IMR-90 (cell line): ENCODE results near the gene KCNAB2. TPM values are rescaled to one million over a fixed set of nuclear protein-coding genes. Genes with fewer than 3 reads are reported as not detected.

Source experiments
- ATAC-seq: fragments of 200-7000 bp; cut with Tn5 transposase; 2 replicates; pipeline ENCODE4 v1.9.1; 2020; ENCODE audit warnings: low read depth, mild to moderate bottlenecking, moderate library complexity
- BruUV-seq: library from RNA; stranded (reverse); fragments of 400-500 nt; replicated peaks from 2 replicates; lab custom pipeline; 2021; lab: Mats Ljungman, UMichigan
- CTCF ChIA-PET: fragments of 300-600 bp; formaldehyde crosslinking; extraction: SDS; loops from one replicate; lab custom pipeline; 2021; ENCODE audit warnings: antibody characterized with exemption; lab: Yijun Ruan, JAX
- POLR2A ChIA-PET: fragments of 300-600 bp; sonication (Branson Sonifier 250); formaldehyde crosslinking; loops from one replicate; lab custom pipeline; 2022; ENCODE audit warnings: antibody characterized with exemption; ENCODE audit not compliant: unreplicated experiment; lab: Charles Lee
- DNase-seq: peaks from one replicate; pipeline ENCODE4 v3.0.0; 2013
- H2AFZ ChIP-seq: replicated peaks from 2 replicates; pipeline ENCODE3; 2013; ENCODE audit warnings: low read length, mild to moderate bottlenecking; ENCODE audit not compliant: poor library complexity
- H2AK5ac ChIP-seq: 2 replicates; pipeline ENCODE4 v1.6.1; 2013; ENCODE audit warnings: low read depth, low read length, inconsistent platforms
- H2AK9ac ChIP-seq: replicated peaks from 2 replicates; pipeline ENCODE3; 2013; ENCODE audit warnings: mild to moderate bottlenecking, low read depth, low read length, moderate library complexity; ENCODE audit not compliant: poor library complexity
- H2BK120ac ChIP-seq: 2 replicates; pipeline ENCODE4 v1.6.1; 2013; ENCODE audit warnings: low read depth, low read length, inconsistent platforms
- H2BK15ac ChIP-seq: 3 replicates; pipeline ENCODE4 v1.6.1; 2013; ENCODE audit warnings: low read depth, low read length, inconsistent platforms
- H2BK20ac ChIP-seq: 2 replicates; pipeline ENCODE4 v1.6.1; 2013; ENCODE audit warnings: low read depth, mild to moderate bottlenecking, inconsistent platforms, low read length, moderate library complexity
- H2BK5ac ChIP-seq: 2 replicates; pipeline ENCODE4 v1.6.1; 2013; ENCODE audit warnings: mild to moderate bottlenecking, low read depth, low read length, inconsistent platforms; ENCODE audit not compliant: poor library complexity, severe bottlenecking
- H3K14ac ChIP-seq: replicated peaks from 2 replicates; pipeline ENCODE4 v1.6.1; 2013; ENCODE audit warnings: low read depth, low read length, inconsistent platforms
- H3K18ac ChIP-seq: 2 replicates; pipeline ENCODE4 v1.6.1; 2013; ENCODE audit warnings: low read depth, low read length, control low read depth
- H3K23ac ChIP-seq: 2 replicates; pipeline ENCODE4 v1.6.1; 2013; ENCODE audit warnings: low read depth, low read length, inconsistent platforms
- H3K27ac ChIP-seq: 2 replicates; pipeline ENCODE4 v1.5.1; 2013; ENCODE audit warnings: mild to moderate bottlenecking, control low read depth, low read length; ENCODE audit not compliant: insufficient read depth
- H3K27me3 ChIP-seq: 2 replicates; pipeline ENCODE4 v1.6.1; 2013; ENCODE audit warnings: low read length; ENCODE audit not compliant: control insufficient read depth, insufficient read depth
- H3K36me3 ChIP-seq: 2 replicates; pipeline ENCODE4 v1.6.1; 2013; ENCODE audit warnings: low read length, mixed read lengths; ENCODE audit not compliant: control insufficient read depth, insufficient read depth
- H3K4ac ChIP-seq: 2 replicates; pipeline ENCODE4 v1.6.1; 2013; ENCODE audit warnings: low read depth, low read length, inconsistent platforms
- H3K4me1 ChIP-seq: 2 replicates; pipeline ENCODE4 v1.6.1; 2013; ENCODE audit warnings: low read length, mixed read lengths; ENCODE audit not compliant: control insufficient read depth, insufficient read depth
- H3K4me2 ChIP-seq: 2 replicates; pipeline ENCODE4 v1.6.1; 2013; ENCODE audit warnings: low read depth, mild to moderate bottlenecking, control low read depth, low read length, moderate library complexity
- H3K4me3 ChIP-seq: 2 replicates; pipeline ENCODE4 v1.5.1; 2013; ENCODE audit warnings: low read depth, mild to moderate bottlenecking, control low read depth, low read length, moderate library complexity; ENCODE audit not compliant: insufficient read depth
- H3K56ac ChIP-seq: 2 replicates; pipeline ENCODE4 v1.6.1; 2013; ENCODE audit warnings: low read length, inconsistent platforms; ENCODE audit not compliant: insufficient read depth; ENCODE audit errors: extremely low read depth
- H3K79me1 ChIP-seq, 2 experiments: 2 replicates each; pipeline ENCODE4 v1.6.1; 2013; ENCODE audit warnings: low read length in 2 of 2, inconsistent platforms in 1 of 2, low read depth in 1 of 2
- H3K9ac ChIP-seq: 2 replicates; pipeline ENCODE4 v1.6.1; 2013; ENCODE audit warnings: low read depth, low read length, control low read depth
- H3K9me1 ChIP-seq: 2 replicates; pipeline ENCODE4 v1.6.1; 2013; ENCODE audit warnings: low read length, inconsistent platforms; ENCODE audit not compliant: insufficient read depth
- H3K9me3 ChIP-seq: 2 replicates; pipeline ENCODE4 v1.6.1; 2013; ENCODE audit warnings: low read length; ENCODE audit not compliant: control insufficient read depth, insufficient read depth
- H4K20me1 ChIP-seq: 2 replicates; pipeline ENCODE4 v1.6.1; 2013; ENCODE audit warnings: low read length, inconsistent platforms; ENCODE audit not compliant: insufficient read depth
- H4K5ac ChIP-seq: 2 replicates; pipeline ENCODE4 v1.6.1; 2013; ENCODE audit warnings: mild to moderate bottlenecking, low read depth, low read length, control low read depth
- H4K8ac ChIP-seq, 2 experiments: 2 replicates each; pipeline ENCODE4 v1.6.1; 2013; ENCODE audit warnings: low read depth in 2 of 2, low read length in 2 of 2, control low read depth in 1 of 2, inconsistent platforms in 1 of 2
- H4K91ac ChIP-seq: 2 replicates; pipeline ENCODE4 v1.6.1; 2013; ENCODE audit warnings: low read depth, low read length, inconsistent platforms; ENCODE audit not compliant: insufficient read depth
- BHLHE40 ChIP-seq: fragments of 150-350 bp; IDR thresholded peaks from 2 replicates; pipeline ENCODE4 v1.6.1; 2016; ENCODE audit warnings: mild to moderate bottlenecking, low read depth, low read length
- CEBPB ChIP-seq: IDR thresholded peaks from 2 replicates; pipeline ENCODE4 v1.6.1; 2012; ENCODE audit warnings: low read depth, low read length, improper control_type of control experiment
- CHD1 ChIP-seq: IDR thresholded peaks from 2 replicates; pipeline ENCODE4 v1.6.1; 2012; ENCODE audit warnings: low read depth, low read length, improper control_type of control experiment
- FOS ChIP-seq: fragments of 150-350 bp; IDR thresholded peaks from 2 replicates; pipeline ENCODE4 v1.6.1; 2016; ENCODE audit warnings: low read depth, low read length
- MAFK ChIP-seq: IDR thresholded peaks from 2 replicates; pipeline ENCODE4 v1.6.1; 2012; ENCODE audit warnings: low read depth, low read length, improper control_type of control experiment
- MAZ ChIP-seq: IDR thresholded peaks from 2 replicates; pipeline ENCODE4 v1.6.1; 2012; ENCODE audit warnings: low read depth, mild to moderate bottlenecking, low read length, improper control_type of control experiment, moderate library complexity, borderline replicate concordance
- MXI1 ChIP-seq: IDR thresholded peaks from 2 replicates; pipeline ENCODE4 v1.6.1; 2012; ENCODE audit warnings: low read depth, mild to moderate bottlenecking, low read length, moderate library complexity, borderline replicate concordance
- NFE2L2 ChIP-seq: fragments of 150-350 bp; IDR thresholded peaks from 2 replicates; pipeline ENCODE4 v1.6.1; 2016; ENCODE audit warnings: low read depth, mild to moderate bottlenecking, low read length
- POLR2A ChIP-seq: IDR thresholded peaks from 2 replicates; pipeline ENCODE4 v1.6.1; 2012; ENCODE audit warnings: mild to moderate bottlenecking, low read depth, low read length
- RAD21 ChIP-seq: IDR thresholded peaks from 2 replicates; pipeline ENCODE4 v1.6.1; 2012; ENCODE audit warnings: low read length, improper control_type of control experiment
- RCOR1 ChIP-seq: IDR thresholded peaks from 2 replicates; pipeline ENCODE4 v1.6.1; 2012; ENCODE audit warnings: mild to moderate bottlenecking, low read length, improper control_type of control experiment; ENCODE audit not compliant: insufficient replicate concordance
- RFX5 ChIP-seq: IDR thresholded peaks from 2 replicates; pipeline ENCODE4 v1.8.0; 2012; ENCODE audit warnings: low read depth, mild to moderate bottlenecking, low read length, moderate library complexity
- SMC3 ChIP-seq: fragments of 150-350 bp; IDR thresholded peaks from 2 replicates; pipeline ENCODE4 v1.6.1; 2016; ENCODE audit warnings: low read depth, mild to moderate bottlenecking, antibody characterized with exemption, low read length, moderate library complexity
- WGBS, 2 experiments: methylation state at CpG; one replicate each; pipeline versions ENCODE4 v1.1.5 to v1.1.7; 2013; ENCODE audit warnings: missing lambda C conversion rate in 2 of 2; ENCODE audit not compliant: insufficient read length in 1 of 2; ENCODE audit errors: extremely low coverage in 2 of 2; 5-methylcytosine and 5-hydroxymethylcytosine counted together
- dilution Hi-C: fragments of 300-500 bp; cut with HindIII; formaldehyde crosslinking; loops from one replicate; pipeline ENCODE4 v1.14.3; 2018; ENCODE audit warnings: low sequenced_read_pairs; ENCODE audit not compliant: unreplicated experiment
- in situ Hi-C: fragments of 300-500 bp; cut with MboI; formaldehyde crosslinking; loops from 3 replicates; pipeline ENCODE4 v1.14.3; 2019; ENCODE audit warnings: low sequenced_read_pairs, inconsistent platforms, mixed read lengths
- intact Hi-C: fragments of 100-400 bp; cut with micrococcal nuclease; formaldehyde crosslinking; loops from 2 replicates; pipeline ENCODE4 v1.10.0; 2022
- polyA plus RNA-seq, 3 experiments: library from polyadenylated mRNA; depleted of rRNA; stranded (reverse); fragments of >200 nt; gene quantifications; 2 replicates each; pipeline ENCODE4 v1.2.3, GENCODE V29; 2012; ENCODE audit warnings: low replicate concordance in 1 of 3
- total RNA-seq: library from RNA; depleted of rRNA; stranded (reverse); fragments of >200 nt; gene quantifications from 2 replicates; pipeline ENCODE4 v1.2.3, GENCODE V29; 2012
- TF ChIP-seq, protein P1 (sequence below): fragments of 150-350 bp; IDR thresholded peaks from 2 replicates; pipeline ENCODE4 v1.6.1; 2016; ENCODE audit warnings: low read depth, mild to moderate bottlenecking, low read length, moderate library complexity, borderline replicate concordance
- TF ChIP-seq, protein P2 (sequence below): fragments of 150-350 bp; IDR thresholded peaks from 2 replicates; pipeline ENCODE4 v1.6.1; 2017; ENCODE audit warnings: mild to moderate bottlenecking, antibody characterized with exemption, low read length, low read depth
- TF ChIP-seq, protein P3 (sequence below): conservative IDR thresholded peaks from 2 replicates; pipeline ENCODE4 v1.5.1; 2012; ENCODE audit warnings: mild to moderate bottlenecking, low read depth, low read length, improper control_type of control experiment

Gene KCNAB2
- total and polyA plus RNA-seq, 2 of the 4 experiments (the other 2 are of a cell fraction): 1.3 to 4.2 TPM

DNA sequence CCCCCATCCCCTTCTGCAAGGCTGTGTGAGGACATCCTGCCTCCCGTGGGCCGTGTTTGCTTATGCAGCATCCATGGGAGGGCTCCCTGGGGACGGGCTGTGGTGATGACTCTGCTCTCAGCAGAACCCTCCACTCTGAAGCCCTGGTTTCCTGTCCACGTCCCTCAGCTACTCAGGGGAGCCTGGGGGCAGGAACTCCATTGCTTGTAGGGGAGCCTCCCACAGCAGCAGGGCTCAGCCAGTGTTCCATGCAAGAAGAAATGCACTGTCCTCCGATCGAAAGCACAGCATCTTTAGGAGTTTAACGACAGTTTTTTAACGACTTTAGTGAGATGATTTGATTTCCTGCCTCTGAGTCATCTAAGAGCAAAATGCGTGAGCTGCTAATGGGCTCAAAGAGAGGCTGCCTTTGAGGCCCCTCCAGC lies 8.3 kb upstream of the KCNAB2 start:
- dilution Hi-C loops: no loop called here
- CTCF ChIA-PET: no interaction called here
- no peak overlapping the region for H2BK15ac ChIP-seq
- H2BK20ac ChIP-seq: no peak overlapping the region
- no peak overlapping the region for H2AK9ac ChIP-seq
- H3K4me2 ChIP-seq: no peak overlapping the region
- intact Hi-C loops: no loop called here
- H2BK5ac ChIP-seq: no peak overlapping the region
- no peak overlapping the region for H4K5ac ChIP-seq
- H3K9ac ChIP-seq: no peak overlapping the region
- H3K56ac ChIP-seq: no peak overlapping the region
- H2AFZ ChIP-seq: no peak overlapping the region
- H3K79me1 ChIP-seq: no peaks in the 10 kb centered on the region
- H3K14ac ChIP-seq: no peak overlapping the region
- H4K20me1 ChIP-seq: no peaks in the 10 kb centered on the region
- in situ Hi-C loops: no loop called here
- DNase-seq: peak; percentile 34
- H2AK5ac ChIP-seq: no peak overlapping the region
- H4K8ac ChIP-seq: no peak overlapping the region
- TF ChIP-seq RFX5 (no peak), CHD1 (no peak), POLR2A (no peak), CEBPB (no peak), BHLHE40 (no peak), MAFK (no peak), MXI1 (no peak), MAZ (no peak), NFE2L2 (no peak), SMC3 (no peak), FOS (no peak), RAD21 (no peak), RCOR1 (no peak)
- TF ChIP-seq, protein P1, sequence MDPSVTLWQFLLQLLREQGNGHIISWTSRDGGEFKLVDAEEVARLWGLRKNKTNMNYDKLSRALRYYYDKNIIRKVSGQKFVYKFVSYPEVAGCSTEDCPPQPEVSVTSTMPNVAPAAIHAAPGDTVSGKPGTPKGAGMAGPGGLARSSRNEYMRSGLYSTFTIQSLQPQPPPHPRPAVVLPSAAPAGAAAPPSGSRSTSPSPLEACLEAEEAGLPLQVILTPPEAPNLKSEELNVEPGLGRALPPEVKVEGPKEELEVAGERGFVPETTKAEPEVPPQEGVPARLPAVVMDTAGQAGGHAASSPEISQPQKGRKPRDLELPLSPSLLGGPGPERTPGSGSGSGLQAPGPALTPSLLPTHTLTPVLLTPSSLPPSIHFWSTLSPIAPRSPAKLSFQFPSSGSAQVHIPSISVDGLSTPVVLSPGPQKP: no peak
- TF ChIP-seq, protein P2, sequence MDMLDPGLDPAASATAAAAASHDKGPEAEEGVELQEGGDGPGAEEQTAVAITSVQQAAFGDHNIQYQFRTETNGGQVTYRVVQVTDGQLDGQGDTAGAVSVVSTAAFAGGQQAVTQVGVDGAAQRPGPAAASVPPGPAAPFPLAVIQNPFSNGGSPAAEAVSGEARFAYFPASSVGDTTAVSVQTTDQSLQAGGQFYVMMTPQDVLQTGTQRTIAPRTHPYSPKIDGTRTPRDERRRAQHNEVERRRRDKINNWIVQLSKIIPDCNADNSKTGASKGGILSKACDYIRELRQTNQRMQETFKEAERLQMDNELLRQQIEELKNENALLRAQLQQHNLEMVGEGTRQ: no peak
- TF ChIP-seq, protein P3, sequence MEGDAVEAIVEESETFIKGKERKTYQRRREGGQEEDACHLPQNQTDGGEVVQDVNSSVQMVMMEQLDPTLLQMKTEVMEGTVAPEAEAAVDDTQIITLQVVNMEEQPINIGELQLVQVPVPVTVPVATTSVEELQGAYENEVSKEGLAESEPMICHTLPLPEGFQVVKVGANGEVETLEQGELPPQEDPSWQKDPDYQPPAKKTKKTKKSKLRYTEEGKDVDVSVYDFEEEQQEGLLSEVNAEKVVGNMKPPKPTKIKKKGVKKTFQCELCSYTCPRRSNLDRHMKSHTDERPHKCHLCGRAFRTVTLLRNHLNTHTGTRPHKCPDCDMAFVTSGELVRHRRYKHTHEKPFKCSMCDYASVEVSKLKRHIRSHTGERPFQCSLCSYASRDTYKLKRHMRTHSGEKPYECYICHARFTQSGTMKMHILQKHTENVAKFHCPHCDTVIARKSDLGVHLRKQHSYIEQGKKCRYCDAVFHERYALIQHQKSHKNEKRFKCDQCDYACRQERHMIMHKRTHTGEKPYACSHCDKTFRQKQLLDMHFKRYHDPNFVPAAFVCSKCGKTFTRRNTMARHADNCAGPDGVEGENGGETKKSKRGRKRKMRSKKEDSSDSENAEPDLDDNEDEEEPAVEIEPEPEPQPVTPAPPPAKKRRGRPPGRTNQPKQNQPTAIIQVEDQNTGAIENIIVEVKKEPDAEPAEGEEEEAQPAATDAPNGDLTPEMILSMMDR: no peak
- H3K27ac ChIP-seq: no peak overlapping the region
- no peak overlapping the region for H2BK120ac ChIP-seq
- 40% methylated on average over 4 of the region's 9 CpGs; no CpG with 5 or more reads in 1 of the 2 experiments for WGBS, 2 experiments
- H3K9me3 ChIP-seq: no peaks in the 10 kb centered on the region
- H3K4me1 ChIP-seq: no peaks in the 10 kb centered on the region
- BruUV-seq: no TSS peak
- H4K91ac ChIP-seq: no peak overlapping the region
- H3K9me1 ChIP-seq: peaks cover 4% of the 10 kb centered on the region
- POLR2A ChIA-PET: no interaction called here
- H3K18ac ChIP-seq: no peak overlapping the region
- H3K4ac ChIP-seq: no peak overlapping the region
- no peaks in the 10 kb centered on the region for H3K36me3 ChIP-seq
- H3K23ac ChIP-seq: no peak overlapping the region
- no peak overlapping the region for H3K4me3 ChIP-seq
- peaks cover 5% of the 10 kb centered on the region; the same call in 1 of the 2 replicates for H3K27me3 ChIP-seq
- peak; percentile 28 for ATAC-seq
